ENCODE measurements around the gene PRKCE.

PRKCE gene

DNA sequence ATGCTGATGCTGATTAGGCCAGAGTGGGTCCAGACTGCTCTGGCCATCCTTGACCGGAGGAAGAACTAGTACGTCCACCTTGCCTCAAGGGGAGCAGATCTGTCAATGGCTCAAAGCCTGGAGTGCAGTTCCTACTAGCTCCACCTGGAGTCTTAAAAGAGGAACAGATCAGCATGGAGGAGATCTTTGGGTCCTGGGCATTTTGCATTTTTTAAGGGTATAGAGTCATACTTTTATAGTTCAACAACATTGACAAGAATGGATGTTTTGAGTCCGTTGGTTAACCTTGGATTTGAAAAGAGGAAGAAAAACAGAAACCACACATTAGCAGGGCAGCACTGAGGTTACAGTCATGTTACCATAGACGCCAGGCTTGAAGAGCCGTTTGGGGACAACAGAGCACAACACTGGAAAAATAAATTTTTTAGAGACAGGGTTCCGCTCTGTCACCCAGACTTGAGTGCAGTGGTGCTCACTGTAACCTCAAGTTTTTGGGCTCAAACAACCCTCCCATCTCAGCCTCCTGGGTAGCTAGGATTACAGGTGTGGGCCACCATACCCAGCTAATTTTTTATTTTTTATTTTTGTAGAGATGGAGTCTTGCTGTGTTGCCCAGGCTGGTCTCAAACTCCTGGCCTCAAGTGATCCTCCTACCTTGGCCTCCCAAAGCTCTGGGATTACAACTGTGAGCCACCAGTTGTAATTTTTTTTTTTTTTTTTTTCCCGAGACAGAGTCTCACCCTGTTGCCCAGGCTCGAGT lies 78.5 kb downstream of the PRKCE start:
- no peak for DNase-seq

DNA sequence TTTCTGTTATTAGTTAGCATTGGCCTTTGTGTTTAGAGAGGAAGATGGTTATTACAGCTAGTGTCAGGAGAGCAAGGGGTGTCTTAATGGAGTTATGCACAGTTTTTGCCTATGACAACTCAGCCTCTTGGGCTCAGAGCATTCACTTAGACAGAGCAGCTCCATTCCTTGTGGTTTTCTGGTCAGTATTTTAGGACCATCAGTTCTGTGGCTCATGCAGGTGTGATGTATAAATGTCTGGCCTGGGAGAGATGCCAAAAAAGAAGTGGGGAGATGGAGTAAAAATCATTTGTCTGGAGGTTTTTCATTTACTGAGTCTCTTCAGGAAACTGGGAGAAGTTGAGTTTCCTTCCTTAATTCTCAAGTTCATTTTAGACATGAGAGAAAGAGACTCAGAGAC lies 79.7 kb downstream of the PRKCE start:
- DNase-seq: peak; percentile 6

DNA sequence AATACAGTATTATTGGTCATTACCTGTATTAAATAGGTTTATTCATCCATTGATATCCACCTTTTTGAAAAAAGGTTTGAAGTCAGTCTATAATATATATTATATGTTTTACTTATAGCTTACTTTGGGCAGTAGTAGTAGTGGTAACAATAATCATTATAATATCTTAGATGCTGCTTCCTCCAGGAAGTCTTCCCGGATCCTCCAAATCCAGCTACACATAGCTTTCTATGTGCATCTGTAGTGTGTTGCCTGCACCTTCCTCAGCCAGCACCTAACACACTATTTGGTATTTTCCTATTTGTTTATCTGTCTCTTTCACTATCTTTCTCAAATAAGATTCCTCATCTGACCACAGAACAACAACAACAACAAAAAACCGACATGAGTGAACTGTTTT lies 81.0 kb downstream of the PRKCE start:
- no peak for DNase-seq

DNA sequence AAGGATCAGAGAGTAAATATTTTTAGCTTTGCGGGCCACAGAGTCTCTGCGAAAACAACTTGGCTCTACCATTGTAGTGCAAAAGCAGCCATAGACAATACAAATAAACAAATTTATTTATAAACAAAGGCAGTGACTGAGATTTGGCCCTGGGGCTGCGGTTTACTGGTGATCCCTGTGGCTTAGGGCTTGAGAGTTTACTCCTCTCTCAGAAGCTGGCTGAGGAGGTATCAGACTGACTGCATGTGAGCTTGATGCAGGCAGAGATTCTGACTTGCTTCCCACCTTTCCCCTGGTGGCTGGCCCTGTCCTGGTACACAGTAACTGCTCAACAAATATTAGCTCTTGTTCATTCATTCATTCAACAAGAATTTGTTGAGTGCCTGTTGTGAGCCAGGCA lies 81.5 kb downstream of the PRKCE start:
- no peak for DNase-seq

DNA sequence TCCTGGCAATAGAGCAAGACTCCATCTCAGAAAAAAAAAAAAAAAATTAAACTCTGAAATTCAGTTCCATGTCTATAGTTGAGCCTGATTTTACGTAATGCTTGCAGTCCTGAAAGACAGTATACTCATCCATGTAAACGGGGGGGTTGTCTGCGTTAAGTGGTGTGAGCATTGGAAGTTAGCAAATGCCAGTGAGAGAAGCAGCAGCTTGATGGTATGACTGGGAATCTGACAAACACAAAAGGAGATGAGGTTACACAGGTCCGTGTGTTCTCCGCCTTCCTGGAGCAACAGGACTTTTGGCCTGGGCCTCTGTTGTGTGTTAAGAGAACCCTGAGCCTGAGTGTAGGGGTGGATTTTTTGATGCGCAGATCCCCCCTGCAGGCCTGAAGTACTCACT lies 82.9 kb downstream of the PRKCE start:
- DNase-seq: no peak

DNA sequence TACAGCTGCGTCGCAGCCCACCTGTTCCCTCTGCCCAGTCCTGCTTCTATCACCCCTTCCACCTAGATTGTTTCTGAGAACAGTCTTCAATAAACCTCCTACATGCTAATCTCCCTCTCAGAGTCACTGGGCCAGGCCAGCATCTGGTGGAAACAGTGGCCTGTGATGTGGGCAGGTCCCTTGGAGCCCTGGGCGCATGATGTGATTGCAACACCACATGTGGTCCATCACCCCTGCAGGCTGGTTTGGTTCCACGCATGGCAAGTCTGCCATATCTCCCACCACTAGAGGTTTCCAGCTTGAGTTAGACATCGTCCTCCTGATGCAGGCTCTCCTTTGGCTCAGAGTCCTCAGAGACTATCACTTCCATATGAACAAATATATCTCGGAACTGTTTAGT lies 83.5 kb downstream of the PRKCE start:
- no peak for DNase-seq

DNA sequence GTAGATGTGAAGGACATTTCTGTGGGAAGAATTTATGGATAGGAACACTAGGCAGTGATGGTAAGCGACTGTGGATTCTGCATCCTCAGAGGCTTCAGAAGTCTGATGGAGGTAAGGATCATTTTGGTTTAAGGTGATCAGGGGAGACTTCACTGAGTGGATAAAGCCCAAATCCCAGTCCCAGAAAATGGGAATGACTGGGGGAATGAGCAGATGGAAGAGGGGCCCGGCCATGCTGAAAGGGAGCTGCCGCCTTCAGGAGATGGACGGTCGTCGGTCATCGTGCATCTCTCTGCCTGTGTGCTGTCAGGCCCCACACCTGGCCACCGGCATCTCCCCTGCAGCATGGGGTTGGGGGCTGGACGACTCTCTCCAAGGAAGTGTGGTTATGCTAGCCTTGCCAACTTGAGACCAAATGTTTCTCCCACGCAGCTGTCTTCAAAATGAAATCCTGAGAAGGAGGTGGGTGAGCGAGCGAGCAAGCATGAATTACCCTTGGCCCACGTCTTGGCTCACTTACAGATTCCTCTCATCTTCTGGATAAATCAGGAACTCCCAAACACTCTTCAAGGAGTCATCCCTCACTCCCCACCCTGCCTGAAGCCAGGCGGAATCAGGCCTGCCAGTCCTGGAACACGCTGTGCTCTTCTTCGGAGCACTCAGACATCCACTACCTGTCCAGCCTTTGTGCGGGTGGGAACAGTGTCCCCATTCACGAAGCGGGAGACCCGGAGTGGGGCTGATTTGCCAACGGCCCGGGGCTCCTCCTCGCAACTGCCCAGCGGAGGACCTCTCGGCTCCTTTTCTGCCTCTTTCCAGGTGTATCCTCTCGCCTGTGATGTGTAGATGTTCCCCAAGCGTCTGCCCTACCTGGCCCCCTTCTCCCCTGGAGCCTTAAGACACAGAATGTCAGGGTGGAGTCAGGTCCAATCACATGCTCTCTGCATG lies 85.6 kb downstream of the PRKCE start:
- no peak for DNase-seq

DNA sequence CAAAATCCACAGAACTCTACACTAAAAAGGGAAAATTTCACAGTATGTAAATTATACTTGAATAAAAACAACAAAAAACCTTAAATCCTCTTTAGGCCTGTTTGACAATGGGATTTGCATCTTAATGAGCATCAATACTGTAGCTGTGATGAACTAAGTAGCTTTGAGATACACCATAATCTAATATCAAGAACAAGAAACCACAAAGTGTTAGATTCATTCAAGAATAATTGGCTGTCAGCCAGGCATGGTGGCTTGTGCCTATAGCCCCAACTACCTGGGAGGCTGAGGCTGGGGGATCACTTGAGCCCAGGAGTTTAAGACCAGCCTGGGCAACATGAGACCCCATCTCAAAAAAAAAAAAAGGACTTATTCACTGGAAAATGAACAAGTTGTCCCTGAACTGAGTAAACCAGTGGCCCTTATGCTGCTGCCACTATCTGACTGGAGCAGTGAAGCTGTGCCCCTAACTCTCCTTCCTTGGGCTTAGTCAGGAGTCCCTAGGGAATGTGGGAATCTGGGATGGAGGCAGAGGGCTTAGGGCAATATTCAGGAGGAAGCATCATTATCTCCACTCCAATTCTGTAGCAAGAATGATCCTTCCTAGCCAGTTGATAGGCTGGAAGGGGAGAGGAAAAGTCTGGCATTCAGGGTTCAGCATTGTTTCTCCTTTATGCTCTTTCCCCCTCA lies 88.5 kb downstream of the PRKCE start:
- DNase-seq: peak; percentile 30

DNA sequence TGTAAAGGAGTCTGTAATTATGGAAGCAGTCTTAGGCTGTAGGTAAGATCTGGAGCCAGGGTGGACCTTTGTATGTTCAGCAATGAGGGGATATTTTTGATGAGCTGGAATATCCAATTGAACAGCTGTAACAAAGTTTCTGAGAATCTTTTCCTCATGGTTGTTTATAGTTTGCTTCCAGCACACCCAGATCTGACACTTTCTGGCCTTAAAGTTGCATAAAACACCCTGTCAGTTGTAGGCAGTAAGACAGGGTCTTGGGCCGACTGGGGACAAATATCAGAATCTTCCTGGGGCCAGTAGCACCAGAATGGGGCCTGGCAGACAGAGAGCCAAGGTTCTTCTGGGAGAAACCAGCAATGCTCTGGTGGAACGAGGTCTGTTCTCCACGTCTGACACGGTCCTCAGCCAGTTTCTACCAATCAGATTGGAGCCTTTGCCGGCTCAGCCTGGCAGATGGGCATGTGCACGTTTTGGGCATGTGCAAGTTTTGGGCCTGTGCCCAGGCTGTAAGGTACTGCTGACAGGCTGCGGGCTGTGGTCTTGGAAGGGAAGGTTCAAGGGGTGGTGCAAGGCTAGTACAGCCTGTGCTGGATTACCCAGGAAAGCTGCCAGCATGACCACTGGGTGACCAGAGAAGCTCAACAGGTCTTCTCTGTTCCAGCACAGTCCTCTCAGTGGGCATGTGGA lies 89.8 kb downstream of the PRKCE start:
- no peak for DNase-seq

DNA sequence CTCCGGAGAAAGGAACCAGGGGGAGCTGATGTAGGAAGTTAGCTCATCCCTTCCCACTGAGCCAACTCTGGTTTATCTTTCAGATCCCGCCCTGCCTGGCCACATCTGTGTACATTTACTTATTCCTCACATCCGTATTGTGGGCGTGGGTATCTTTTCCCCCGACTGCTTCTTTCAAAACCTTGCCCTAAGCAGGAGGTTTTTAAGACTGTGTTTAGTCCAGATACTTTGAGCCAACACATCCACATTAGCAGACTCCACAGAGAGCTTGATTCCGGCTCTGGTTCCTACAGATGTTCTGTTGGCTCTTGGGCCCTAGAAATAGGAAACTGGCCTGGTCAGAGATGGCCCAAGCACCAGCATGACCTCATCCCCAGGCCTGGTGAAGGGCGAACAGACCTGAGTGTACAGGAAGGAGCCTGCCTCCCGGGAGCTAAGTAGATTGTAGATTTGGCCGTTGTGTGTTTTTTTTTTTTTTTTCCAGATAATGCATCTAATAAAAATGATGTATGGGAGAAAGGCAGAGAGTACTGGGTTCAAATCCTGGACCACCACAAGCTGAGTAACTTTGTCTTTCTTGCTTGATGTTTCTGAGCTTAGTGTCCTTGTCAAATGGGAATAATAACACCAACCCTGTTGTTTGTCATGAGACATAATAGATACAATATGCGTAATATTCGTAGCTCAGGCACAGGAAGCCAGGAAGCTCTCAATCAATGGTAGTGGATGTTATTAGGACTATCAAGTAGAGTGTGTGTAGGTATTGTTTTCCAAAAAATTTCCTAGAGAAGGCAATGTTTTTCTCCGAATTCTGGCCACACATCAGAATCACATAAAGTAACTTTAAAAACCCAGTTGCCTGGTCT lies 92.3 kb downstream of the PRKCE start:
- no peak for DNase-seq

DNA sequence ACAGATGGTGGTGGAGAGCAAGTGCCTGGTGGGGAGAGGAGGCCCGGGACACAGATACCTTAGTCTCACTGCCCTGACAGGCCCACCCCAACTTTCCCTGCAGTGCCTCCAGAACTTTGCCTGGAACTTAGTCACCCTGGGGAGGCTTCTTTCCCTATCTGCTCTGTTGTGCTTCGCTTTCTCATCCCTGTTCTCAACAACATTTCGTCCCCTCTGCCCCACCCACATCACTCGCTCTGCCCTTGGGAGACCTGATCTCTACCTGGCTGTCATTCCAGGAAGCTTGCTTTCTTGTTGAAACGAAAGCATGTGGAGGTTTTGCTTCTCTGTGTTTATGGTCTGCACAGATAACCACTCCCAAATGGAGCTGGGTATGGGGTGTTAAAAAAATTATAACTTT lies 93.8 kb downstream of the PRKCE start:
- no peak for DNase-seq

DNA sequence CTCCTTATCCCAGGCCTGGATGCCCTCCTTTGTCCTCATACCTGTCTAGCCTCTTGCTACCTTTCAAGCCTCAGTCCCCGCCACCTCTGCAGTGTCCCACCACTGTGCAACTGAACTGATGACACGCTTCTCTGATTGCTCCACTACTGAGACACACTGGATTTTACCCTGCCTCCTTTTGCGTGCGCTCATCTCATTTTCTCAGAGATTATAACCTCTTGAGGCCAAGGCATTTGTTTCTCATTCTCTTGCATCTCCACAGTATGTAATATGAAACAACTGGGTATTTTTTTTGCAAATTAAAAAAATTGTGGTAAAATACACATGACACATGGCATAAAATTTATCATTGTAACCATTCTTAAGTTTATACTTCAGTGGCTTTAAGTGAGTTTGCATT lies 95.4 kb downstream of the PRKCE start:
- no peak for DNase-seq

DNA sequence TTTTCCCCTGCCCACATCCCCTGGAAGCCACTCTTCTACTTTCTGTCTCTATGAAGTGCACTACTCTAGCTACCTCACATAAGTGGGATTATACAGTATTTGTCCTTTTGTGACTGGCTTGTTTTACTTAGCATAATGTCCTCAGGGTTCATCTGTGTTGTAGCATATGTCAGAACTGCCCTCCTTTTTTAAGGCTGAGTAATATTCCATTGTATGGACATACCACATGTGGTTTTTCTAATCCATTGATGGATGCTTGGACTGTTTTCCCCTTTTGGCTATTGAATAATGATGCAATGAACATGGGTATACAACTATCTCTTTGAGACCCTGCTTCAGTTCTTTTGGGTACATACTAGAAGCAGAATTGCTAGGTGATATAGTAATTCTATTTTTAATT lies 95.9 kb downstream of the PRKCE start:
- no peak for DNase-seq

DNA sequence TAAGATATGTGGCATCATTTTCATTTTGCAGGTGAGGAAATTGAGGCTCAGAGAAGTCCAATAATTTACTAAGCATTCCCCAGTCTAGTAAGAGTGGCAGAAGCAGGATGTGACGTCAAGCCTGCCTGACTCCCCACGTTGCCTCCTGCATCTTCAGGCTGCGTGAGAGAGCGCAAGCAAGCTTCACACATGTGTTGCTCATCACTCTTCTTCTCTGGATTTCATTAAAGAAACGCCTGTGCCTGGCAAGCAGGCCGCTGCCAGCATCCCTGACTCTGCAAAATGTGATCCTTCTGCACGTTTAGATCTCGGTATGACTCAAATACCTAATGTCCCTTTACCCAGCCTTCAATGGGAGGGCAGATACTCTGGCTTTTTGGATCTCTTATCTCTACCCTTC lies 96.8 kb downstream of the PRKCE start:
- DNase-seq: no peak

DNA sequence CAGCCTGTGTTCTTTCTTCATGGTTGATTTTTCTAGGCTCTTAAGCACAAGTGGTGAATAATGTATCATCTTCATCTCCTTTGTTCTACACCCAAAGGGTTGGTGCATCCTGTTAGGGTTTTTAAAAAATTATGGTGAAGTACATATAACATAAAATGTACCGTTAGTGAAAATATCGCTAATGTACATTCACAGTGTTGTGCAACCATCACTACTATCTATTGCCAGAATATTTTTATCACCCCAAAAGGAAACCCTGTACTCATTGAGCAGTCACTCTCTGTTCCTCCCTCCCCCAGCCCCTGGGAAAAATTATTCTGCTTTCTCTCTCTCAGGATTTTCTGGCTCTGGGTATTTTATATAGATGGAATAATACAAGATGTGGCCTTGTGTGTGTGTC lies 98.5 kb downstream of the PRKCE start:
- no peak for DNase-seq

DNA sequence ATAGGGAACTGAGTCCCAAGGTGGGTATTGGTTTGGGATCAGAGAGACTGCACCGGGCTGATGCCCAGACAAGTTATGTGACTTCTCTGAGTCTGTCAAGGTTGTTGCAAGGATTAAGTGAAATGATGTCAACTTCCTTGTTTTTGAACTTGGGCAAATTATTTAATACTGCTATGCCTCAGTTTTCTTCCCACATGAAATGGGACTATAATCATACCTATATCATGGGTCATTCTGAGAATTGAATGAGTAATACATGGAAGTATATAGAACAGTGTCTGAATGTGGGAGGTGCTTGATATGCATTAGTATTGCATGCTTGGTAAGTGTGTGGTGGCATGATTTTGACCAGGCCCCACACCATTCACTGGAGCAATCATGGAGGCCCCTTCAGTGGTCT lies 99.0 kb downstream of the PRKCE start:
- DNase-seq: no peak

DNA sequence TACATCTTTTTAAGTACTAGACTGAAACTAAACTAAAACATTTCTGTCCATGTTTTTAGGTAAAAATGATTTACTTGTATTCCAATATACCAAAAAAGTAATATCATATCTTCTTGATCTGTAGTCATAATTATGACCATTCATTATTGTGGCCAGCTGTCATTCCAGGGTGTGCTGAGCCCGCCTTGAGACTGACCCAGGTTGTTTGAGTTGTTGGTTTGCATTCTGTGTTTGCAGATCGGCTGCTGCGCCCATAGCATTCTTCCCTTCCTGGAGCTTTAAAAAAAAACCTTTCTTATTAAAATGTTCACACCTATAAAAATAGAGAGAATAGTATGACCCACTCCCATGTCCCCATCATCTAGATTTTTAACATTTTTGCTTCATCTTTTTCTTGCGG lies 101.9 kb downstream of the PRKCE start:
- DNase-seq: no peak

DNA sequence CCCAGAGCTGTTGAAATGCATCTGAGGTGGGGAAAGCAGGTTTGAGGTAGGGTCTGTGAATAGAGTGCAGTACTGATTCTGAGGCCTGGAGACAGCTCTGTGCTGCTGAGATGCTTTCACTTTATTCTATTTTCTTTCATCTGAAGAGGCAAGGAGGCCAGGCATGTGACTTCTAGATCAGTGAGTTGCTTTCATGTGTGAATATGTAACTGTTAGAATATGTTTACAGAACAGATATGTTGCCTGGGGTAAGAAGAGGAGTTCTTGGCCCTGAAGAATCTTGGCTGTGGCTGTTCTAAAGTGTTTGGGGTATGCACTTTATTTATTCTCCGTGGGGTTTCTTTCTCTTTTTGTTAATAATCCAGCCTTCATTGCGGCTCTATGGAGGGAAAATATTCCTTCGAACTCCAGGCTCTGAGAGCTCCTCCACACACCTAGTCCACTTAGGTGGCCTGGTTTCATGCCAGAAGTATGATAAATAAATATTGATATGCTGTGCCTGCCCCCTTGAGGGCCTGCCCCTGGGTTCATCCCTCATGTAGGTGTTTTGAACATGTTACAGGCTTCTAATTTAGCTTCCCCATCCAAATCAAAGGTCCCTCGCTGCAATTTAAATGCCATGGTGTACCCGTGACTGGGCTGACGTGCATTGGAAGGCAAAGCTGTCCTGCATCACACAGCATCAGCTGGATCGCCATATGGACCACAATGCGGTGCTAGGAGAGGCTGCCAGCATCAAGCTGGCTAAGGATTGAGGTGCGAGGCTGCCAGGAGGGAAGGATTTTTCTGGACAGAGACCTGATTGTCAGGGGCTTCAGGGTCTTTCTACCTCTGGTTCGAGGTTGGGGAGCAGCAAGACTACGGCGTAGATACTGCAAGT lies 102.9 kb downstream of the PRKCE start:
- peak; percentile 39 for DNase-seq

DNA sequence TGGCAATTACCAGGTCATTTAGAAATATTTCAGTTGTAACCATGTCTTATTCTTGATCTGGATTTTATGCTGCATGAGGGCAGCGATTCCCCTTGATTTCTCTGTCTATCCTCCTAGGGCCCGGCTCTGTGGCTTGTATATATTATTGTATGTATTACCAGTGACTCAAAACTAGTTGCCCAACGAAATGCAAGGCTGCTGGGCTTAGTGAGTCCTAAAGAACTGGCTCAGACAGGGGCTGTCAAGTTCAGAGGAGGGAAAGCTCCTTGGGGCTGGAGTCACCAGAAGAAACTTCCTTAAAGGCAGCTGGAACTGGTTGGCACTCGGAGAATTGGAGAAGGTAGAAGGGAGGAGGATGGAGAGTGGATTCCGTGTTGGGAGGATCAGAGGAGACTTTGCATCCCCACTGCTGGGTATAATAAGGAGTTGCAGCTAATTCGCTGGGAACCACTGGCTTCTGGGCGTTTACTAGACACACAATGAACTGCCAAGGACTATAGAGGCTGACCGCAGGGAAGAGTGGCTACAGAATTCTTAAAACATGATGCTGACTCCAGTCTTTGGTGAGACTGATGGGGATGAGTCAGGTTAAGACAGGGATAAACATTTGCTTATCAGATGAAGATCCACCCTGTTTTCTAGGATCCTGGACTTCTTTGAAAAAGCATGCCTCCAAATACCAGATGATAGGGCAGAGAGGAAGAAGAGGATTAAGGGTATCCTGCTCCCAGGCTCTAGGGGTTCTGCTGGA lies 104.3 kb downstream of the PRKCE start:
- no peak for DNase-seq

DNA sequence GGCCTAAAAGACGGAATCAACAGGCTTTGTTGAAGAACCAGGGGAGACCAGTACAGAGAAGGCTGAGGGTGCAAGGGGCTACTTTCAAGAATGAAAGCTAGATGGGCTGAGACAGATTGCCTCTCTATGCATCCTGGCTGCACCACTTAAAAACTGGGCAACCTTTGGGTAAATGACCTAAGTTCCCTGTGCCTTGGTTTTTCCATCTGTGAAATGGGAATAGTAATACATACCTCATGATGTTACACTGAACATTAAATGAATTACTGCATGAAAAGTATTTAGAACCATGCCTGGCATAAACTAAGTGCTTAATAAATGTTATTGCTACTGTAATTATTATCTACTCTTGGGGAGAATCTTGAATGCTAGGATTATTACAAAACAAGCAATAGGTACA lies 106.5 kb downstream of the PRKCE start:
- DNase-seq: no peak

Data from DMS79 treated with DMSO at 0.1 percent for 48 hours (cell line).